22Rv1 (cell line): ENCODE results near the gene TNFRSF19.

Source experiments
- H3K27ac ChIP-seq: fragments of 450-650 bp; 2 replicates; pipeline ENCODE4 v1.5.1; 2017
- CTCF ChIP-seq: fragments of 450-650 bp; IDR thresholded peaks from 2 replicates; pipeline ENCODE4 v1.5.1; 2017; ENCODE audit warnings: mild to moderate bottlenecking
- ZFX ChIP-seq: fragments of 450-650 bp; IDR thresholded peaks from 2 replicates; pipeline ENCODE4 v1.6.1; 2017; ENCODE audit warnings: antibody characterized with exemption, borderline replicate concordance

Gene TNFRSF19

DNA sequence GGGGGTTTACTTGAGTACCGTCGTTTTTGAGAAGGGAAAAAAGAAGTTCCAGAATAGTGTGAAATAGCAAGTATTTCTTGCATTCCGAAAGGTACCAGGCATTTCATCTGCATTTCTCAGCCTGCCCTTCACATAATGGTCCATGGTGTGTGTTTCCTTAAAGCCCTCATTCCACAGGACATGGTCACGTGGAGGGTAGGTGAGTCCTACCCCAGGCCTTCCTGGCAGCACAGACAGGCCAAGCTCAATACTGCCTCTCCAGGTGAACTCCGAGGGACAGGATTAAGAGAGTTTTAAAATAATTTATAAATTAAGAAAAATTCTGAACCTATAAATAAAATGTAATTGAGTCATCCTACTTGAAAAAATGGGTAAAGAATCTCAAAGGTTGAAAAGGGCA, 64.7 kb downstream of the TNFRSF19 start:
- TF ChIP-seq ZFX = no peak
- no peak for TF ChIP-seq CTCF

GRCh38 chr13:23636360-23636759, 66.1 kb downstream of the TNFRSF19 start:
- no peak for TF ChIP-seq ZFX
- no peak for TF ChIP-seq CTCF
- H3K27ac ChIP-seq = no peak overlapping the region

More for the DNA sequence above, 64.7 kb downstream of the TNFRSF19 start:
- H3K27ac ChIP-seq = no peak overlapping the region

- no peak overlapping the region for H3K27ac ChIP-seq
- TF ChIP-seq ZFX (no peak), CTCF (no peak)
Observed at GRCh38 chr13:23637829-23638228, 67.6 kb downstream of the TNFRSF19 start.

DNA sequence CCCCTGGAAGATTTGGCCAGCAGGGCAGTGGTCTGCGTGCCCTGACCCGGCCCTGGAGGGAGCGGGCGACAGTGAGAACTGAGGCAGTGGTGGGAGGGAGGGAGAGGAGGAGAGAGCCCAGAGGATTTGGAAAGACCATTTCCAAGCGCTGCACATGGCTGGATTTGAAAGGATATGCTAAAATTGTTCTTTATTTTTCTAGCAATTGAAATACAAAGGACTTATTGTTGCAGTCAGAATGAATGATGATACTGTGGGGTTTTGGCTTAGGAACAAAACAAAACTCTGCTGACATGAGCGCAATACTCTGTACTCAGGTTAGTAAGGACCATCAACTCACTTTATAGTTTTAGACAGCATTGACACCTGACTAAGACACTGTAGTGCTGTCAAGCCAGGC, 69.5 kb downstream of the TNFRSF19 start:
- H3K27ac ChIP-seq = no peak overlapping the region
- TF ChIP-seq ZFX (no peak), CTCF (no peak)

- no peak for TF ChIP-seq ZFX
- TF ChIP-seq CTCF = no peak
- no peak overlapping the region for H3K27ac ChIP-seq
Observed at GRCh38 chr13:23642110-23642509, 71.9 kb downstream of the TNFRSF19 start.

GRCh38 chr13:23643338-23644125, 73.3 kb downstream of the TNFRSF19 start:
- no peak overlapping the region for H3K27ac ChIP-seq
- TF ChIP-seq ZFX (no peak), CTCF (no peak)

DNA sequence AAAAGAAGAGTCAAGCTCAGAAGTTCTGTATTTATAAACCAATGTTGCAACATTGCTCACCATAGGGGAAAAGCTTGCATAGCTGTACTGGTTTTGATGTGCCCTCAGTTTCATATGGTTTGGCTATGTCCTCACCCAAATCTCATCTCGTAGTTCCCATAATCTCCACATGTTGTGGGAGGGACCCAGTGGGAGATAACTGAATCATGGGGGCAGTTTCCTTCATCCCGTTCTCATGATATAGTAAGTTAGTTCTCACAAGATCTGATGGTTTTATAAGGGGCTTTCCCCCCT, 73.9 kb downstream of the TNFRSF19 start:
- H3K27ac ChIP-seq = no peak overlapping the region
- TF ChIP-seq CTCF (no peak), ZFX (no peak)
